RWPE2 (cell line): Measurements from ENCODE around the gene NUDT21.

Source experiments
- ATAC-seq: fragments of 200-7000 bp; cut with Tn5 transposase; 3 replicates; pipeline ENCODE4 v1.9.1; 2021; ENCODE audit warnings: low read depth
- DNase-seq: peaks from one replicate; pipeline ENCODE4 v3.0.0-alpha.2; 2020; ENCODE audit warnings: low spot score
- H3K27ac ChIP-seq: fragments of 450-650 bp; 2 replicates; pipeline ENCODE4 v1.5.1; 2017; ENCODE audit warnings: mild to moderate bottlenecking; ENCODE audit not compliant: poor library complexity, severe bottlenecking
- H3K27me3 ChIP-seq: fragments of 250-450 bp; sonication (Bioruptor Pico); 2 replicates; pipeline ENCODE4 v1.5.1; 2021; ENCODE audit warnings: mild to moderate bottlenecking, moderate library complexity; ENCODE audit not compliant: insufficient read depth, poor library complexity, severe bottlenecking
- H3K36me3 ChIP-seq: fragments of 250-450 bp; sonication (Bioruptor Pico); 2 replicates; pipeline ENCODE4 v1.5.1; 2020; ENCODE audit warnings: low read depth, mild to moderate bottlenecking, moderate library complexity
- H3K4me1 ChIP-seq: fragments of 250-450 bp; sonication (Bioruptor Pico); 2 replicates; pipeline ENCODE4 v1.5.1; 2021; ENCODE audit warnings: mild to moderate bottlenecking, moderate library complexity; ENCODE audit not compliant: insufficient read depth, poor library complexity, severe bottlenecking
- H3K4me3 ChIP-seq: fragments of 250-450 bp; sonication (Bioruptor Pico); 2 replicates; pipeline ENCODE4 v1.5.1; 2021; ENCODE audit warnings: mild to moderate bottlenecking, moderate library complexity; ENCODE audit not compliant: severe bottlenecking
- H3K9me3 ChIP-seq: fragments of 250-450 bp; sonication (Bioruptor Pico); 2 replicates; pipeline ENCODE4 v1.5.1; 2021; ENCODE audit warnings: mild to moderate bottlenecking, moderate library complexity; ENCODE audit not compliant: severe bottlenecking
- CTCF ChIP-seq: fragments of 450-650 bp; IDR thresholded peaks from one replicate; pipeline ENCODE4 v1.5.1; 2017; ENCODE audit warnings: mild to moderate bottlenecking, moderate library complexity; ENCODE audit not compliant: poor library complexity, severe bottlenecking

The NUDT21 gene

GRCh38 chr16:56451753-56452689, 889 bp upstream of the NUDT21 start:
- no peaks in the 10 kb centered on the region for H3K27me3 ChIP-seq
- H3K9me3 ChIP-seq: no peaks in the 10 kb centered on the region
- peak overlapping the region; percentile 43 for H3K27ac ChIP-seq
- ATAC-seq (peak; percentile 50), DNase-seq (no peak)
- peaks cover 51% of the 10 kb centered on the region for H3K36me3 ChIP-seq
- H3K4me3 ChIP-seq: peak overlapping the region; percentile 86
- TF ChIP-seq CTCF: no peak
- peaks cover 19% of the 10 kb centered on the region for H3K4me1 ChIP-seq

- ATAC-seq (peak; percentile 26; the same call in 1 of the 3 replicates), DNase-seq (no peak)
- no peak for TF ChIP-seq CTCF
- Histone ChIP-seq H3K27me3 (no peaks in the 10 kb centered on the region), H3K36me3 (peaks cover 51% of the 10 kb centered on the region), H3K9me3 (no peaks in the 10 kb centered on the region), H3K27ac (peak overlapping the region; percentile 43), H3K4me3 (peak overlapping the region; percentile 86), H3K4me1 (peaks cover 19% of the 10 kb centered on the region)
These were observed 702 bp downstream of the NUDT21 start for GRCh38 chr16:56450275-56450985.

- H3K9me3 ChIP-seq: no peaks in the 10 kb centered on the region
- H3K4me3 ChIP-seq: no peak overlapping the region
- TF ChIP-seq CTCF: no peak
- no peaks in the 10 kb centered on the region for H3K27me3 ChIP-seq
- ATAC-seq (no peak), DNase-seq (no peak)
- H3K27ac ChIP-seq: no peak overlapping the region
- peaks cover 26% of the 10 kb centered on the region for H3K4me1 ChIP-seq
- H3K36me3 ChIP-seq: peaks cover 50% of the 10 kb centered on the region
These were observed 3.1 kb downstream of the NUDT21 start for GRCh38 chr16:56448005-56448404.

- Histone ChIP-seq H3K9me3 (no peaks in the 10 kb centered on the region), H3K4me3 (no peak overlapping the region), H3K27me3 (no peaks in the 10 kb centered on the region), H3K36me3 (peaks cover 55% of the 10 kb centered on the region), H3K27ac (no peak overlapping the region), H3K4me1 (peaks cover 26% of the 10 kb centered on the region)
- DNase-seq (no peak), ATAC-seq (no peak)
- TF ChIP-seq CTCF: no peak
These were observed 3.8 kb downstream of the NUDT21 start for GRCh38 chr16:56447286-56447685.
